Sigmoid colon (tissue), 7 donors: ENCODE results near the gene DDTL. TPM values are rescaled to one million over a fixed set of nuclear protein-coding genes. Genes with fewer than 3 reads are reported as not detected.
A peak's percentile ranks its signal among the peaks of the same experiment; 100 is the strongest.
"Not testable (repeated sequence)": the region's sequence is repeated elsewhere in the genome, so short reads cannot be mapped to it uniquely, and the experiment has no call there.

Source experiments
- DNase-seq: peaks from one replicate; pipeline ENCODE4 v3.0.0-alpha.2; 2019
- H3K27ac ChIP-seq, 4 donors: fragments of 200-600 bp; sonication (generic); one replicate each; pipeline ENCODE4 v1.5.1; 2016 to 2019; ENCODE audit warnings: mild to moderate bottlenecking in 1 of 4
- H3K27me3 ChIP-seq, 3 donors: fragments of 200-600 bp; sonication (generic); one replicate each; pipeline ENCODE4 v1.5.1; 2019; ENCODE audit warnings: mild to moderate bottlenecking in 1 of 3
- H3K36me3 ChIP-seq, 4 donors: fragments of 200-600 bp; sonication (generic); one replicate each; pipeline ENCODE4 v1.5.1; 2016 to 2019
- H3K4me1 ChIP-seq, 4 donors: fragments of 200-600 bp; sonication (generic); one replicate each; pipeline ENCODE4 v1.5.1; 2017 to 2019
- H3K4me3 ChIP-seq, 4 donors: fragments of 200-600 bp; sonication (generic); one replicate each; pipeline ENCODE4 v1.5.1; 2017 to 2019; ENCODE audit warnings: mild to moderate bottlenecking in 2 of 4, moderate library complexity in 1 of 4
- H3K9me3 ChIP-seq, 4 donors: fragments of 200-600 bp in 3 of 4; sonication (generic) in 3 of 4; one replicate each; pipeline versions ENCODE4 v1.5.1 to v1.6.1; 2013 to 2019
- EP300 ChIP-seq, 4 donors: sonication (generic); formaldehyde crosslinking; IDR thresholded peaks; one replicate each; pipeline ENCODE4 v1.6.1; 2017; ENCODE audit warnings: antibody characterized with exemption in 4 of 4
- POLR2A ChIP-seq, 2 donors: fragments of 450-650 bp; IDR thresholded peaks; one replicate each; pipeline ENCODE4 v1.6.1; 2016; ENCODE audit warnings: antibody characterized with exemption in 2 of 2, mild to moderate bottlenecking in 2 of 2, moderate library complexity in 2 of 2
- POLR2AphosphoS5 ChIP-seq, 4 donors: sonication (generic); formaldehyde crosslinking; IDR thresholded peaks; one replicate each; pipeline ENCODE4 v1.6.1; 2017; ENCODE audit warnings: antibody characterized with exemption in 4 of 4
- WGBS, 2 donors: extraction: QIAGEN DNeasy Blood & Tissue Kit; methylation state at CpG; one replicate each; pipeline ENCODE4 v1.1.7; 2013; 5-methylcytosine and 5-hydroxymethylcytosine counted together
- intact Hi-C: fragments of 100-400 bp; cut with DNase I; formaldehyde crosslinking; loops from one replicate; pipeline ENCODE4 v1.15.1; 2023
- polyA plus RNA-seq, 3 donors: library from polyadenylated mRNA; stranded (reverse); fragments of 200-250 nt; gene quantifications; one replicate each; pipeline ENCODE4 v1.2.3, GENCODE V29; 2013
- total RNA-seq, 4 donors: library from RNA; depleted of rRNA; stranded (reverse); fragments of >200 nt; gene quantifications; one replicate each; pipeline ENCODE4 v1.1.0, GENCODE V29; 2016
- TF ChIP-seq, protein P1 (sequence below), 4 experiments: fragments of 450-650 bp in 3 of 4; fragments of 200-600 bp in 1 of 4; IDR thresholded peaks; one replicate each; pipeline ENCODE4 v1.5.1; 2016 to 2019; ENCODE audit warnings: antibody characterized with exemption in 4 of 4, mild to moderate bottlenecking in 3 of 4, moderate library complexity in 2 of 4
- donor health status: healthy with polysubstance abuse.
- donor health status: Bipolar disorder and iron deficiency.
- donor health status: healthy.

DDTL gene
- total and polyA plus RNA-seq, 7 donors = 0.55 to 7.3 (median 2.0) TPM; not detected in 2

DNA sequence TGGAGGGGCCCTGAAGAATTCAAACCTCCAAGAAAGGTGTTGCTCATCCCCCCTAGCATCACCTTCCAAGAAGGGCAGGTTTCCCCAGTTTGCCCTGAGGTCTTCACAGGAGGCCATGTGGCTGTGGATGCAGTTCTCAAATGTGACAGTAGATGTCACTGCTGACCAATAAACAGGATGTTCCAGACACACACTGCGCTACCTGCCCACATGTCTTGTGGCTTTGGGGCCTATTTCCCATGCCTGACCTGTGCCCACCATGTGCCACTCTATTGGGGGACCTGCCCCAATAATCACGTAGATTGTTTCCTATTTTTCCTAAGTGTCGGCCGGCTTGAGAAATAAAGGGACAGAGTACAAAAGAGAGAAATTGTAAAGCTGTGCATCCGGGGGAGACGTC is 17.7 kb downstream of the DDTL start:
- H3K27me3 ChIP-seq = no peaks in the 10 kb centered on the region
- H3K36me3 ChIP-seq = no peaks in the 10 kb centered on the region
- H3K4me1 ChIP-seq = no peaks in the 10 kb centered on the region
- no peak for DNase-seq
- no peak overlapping the region for H3K27ac ChIP-seq
- H3K9me3 ChIP-seq = no peaks in the 10 kb centered on the region
- intact Hi-C loops = no loop called here
- no peak overlapping the region for H3K4me3 ChIP-seq
- TF ChIP-seq POLR2AphosphoS5 (IDR thresholded peaks at IDR 0.05) = no peak
- TF ChIP-seq, protein P1, sequence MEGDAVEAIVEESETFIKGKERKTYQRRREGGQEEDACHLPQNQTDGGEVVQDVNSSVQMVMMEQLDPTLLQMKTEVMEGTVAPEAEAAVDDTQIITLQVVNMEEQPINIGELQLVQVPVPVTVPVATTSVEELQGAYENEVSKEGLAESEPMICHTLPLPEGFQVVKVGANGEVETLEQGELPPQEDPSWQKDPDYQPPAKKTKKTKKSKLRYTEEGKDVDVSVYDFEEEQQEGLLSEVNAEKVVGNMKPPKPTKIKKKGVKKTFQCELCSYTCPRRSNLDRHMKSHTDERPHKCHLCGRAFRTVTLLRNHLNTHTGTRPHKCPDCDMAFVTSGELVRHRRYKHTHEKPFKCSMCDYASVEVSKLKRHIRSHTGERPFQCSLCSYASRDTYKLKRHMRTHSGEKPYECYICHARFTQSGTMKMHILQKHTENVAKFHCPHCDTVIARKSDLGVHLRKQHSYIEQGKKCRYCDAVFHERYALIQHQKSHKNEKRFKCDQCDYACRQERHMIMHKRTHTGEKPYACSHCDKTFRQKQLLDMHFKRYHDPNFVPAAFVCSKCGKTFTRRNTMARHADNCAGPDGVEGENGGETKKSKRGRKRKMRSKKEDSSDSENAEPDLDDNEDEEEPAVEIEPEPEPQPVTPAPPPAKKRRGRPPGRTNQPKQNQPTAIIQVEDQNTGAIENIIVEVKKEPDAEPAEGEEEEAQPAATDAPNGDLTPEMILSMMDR (IDR thresholded peaks at IDR 0.05) = peak in 1 of 4 experiments; percentile 10
- 48 to 54% methylated on average over 6 of the region's 6 CpGs for WGBS, 2 donors

- WGBS, 2 donors = 66 to 84% methylated on average over 8 of the region's 8 CpGs
- H3K27me3 ChIP-seq, H3K9me3 ChIP-seq, H3K27ac ChIP-seq, DNase-seq, H3K36me3 ChIP-seq, intact Hi-C loops, H3K4me3 ChIP-seq, H3K4me1 ChIP-seq: not testable (repeated sequence)
These were observed 19.4 kb downstream of the DDTL start for GRCh38 chr22:23986089-23986488.

- WGBS, 2 donors = 73 to 75% methylated on average over 4 of the region's 4 CpGs
- H3K27me3 ChIP-seq, H3K27ac ChIP-seq, H3K36me3 ChIP-seq, H3K4me3 ChIP-seq, DNase-seq, H3K4me1 ChIP-seq, H3K9me3 ChIP-seq, intact Hi-C loops: not testable (repeated sequence)
These were observed 20.0 kb downstream of the DDTL start for GRCh38 chr22:23986538-23987178.

- H3K27ac ChIP-seq, H3K9me3 ChIP-seq, DNase-seq, H3K36me3 ChIP-seq, H3K4me1 ChIP-seq, H3K27me3 ChIP-seq, intact Hi-C loops, H3K4me3 ChIP-seq: not testable (repeated sequence)
- WGBS, 2 donors = 92 to 97% methylated on average over 2 of the region's 3 CpGs
These were observed 23.0 kb downstream of the DDTL start for GRCh38 chr22:23989583-23990244.

- WGBS, 2 donors = 77 to 86% methylated on average over 2 of the region's 2 CpGs
- H3K4me3 ChIP-seq, H3K27ac ChIP-seq, H3K27me3 ChIP-seq, H3K9me3 ChIP-seq, H3K36me3 ChIP-seq, intact Hi-C loops, DNase-seq, H3K4me1 ChIP-seq: not testable (repeated sequence)
These were observed 26.4 kb downstream of the DDTL start for GRCh38 chr22:23993080-23993479.

DNA sequence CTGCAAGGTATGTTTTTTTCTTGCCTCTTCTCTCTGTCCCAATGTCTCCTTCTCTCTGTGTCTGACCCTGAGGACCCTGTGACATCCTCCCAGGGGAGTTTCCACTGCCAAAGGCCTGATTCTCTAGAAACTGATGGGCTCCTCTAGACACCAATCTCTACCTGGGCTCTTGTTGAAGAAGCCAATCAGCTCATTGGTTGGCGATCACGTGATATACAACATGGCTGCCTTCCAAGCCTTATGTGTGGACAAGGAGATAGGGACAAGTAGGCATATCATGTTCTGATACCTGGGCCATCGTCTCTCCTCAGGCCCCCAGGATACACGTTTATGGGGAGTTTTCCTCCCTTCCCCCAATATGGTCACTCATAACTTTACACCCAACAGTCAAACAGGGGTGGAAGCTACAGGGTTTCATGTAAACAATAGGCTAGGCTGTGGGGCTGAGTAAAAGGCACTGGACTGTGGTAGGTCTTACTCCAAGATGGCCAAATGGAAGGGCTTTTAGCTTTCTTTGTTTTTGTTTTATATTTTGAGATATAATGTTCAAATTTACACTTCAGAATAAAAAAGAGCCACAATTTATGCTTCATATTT is 27.0 kb downstream of the DDTL start:
- H3K27ac ChIP-seq, H3K36me3 ChIP-seq, H3K4me1 ChIP-seq, intact Hi-C loops, H3K9me3 ChIP-seq, H3K4me3 ChIP-seq, DNase-seq, H3K27me3 ChIP-seq: not testable (repeated sequence)
- WGBS, 2 donors = 58 to 87% methylated on average over 4 of the region's 4 CpGs

GRCh38 chr22:23997092-23997491 is 30.4 kb downstream of the DDTL start:
- no peak overlapping the region for H3K27ac ChIP-seq
- H3K4me3 ChIP-seq = no peak overlapping the region
- TF ChIP-seq POLR2AphosphoS5 (IDR thresholded peaks at IDR 0.05) (no peak), POLR2A (IDR thresholded peaks at IDR 0.05) (no peak), EP300 (IDR thresholded peaks at IDR 0.05) (no peak)
- TF ChIP-seq, protein P1 (IDR thresholded peaks at IDR 0.05) = no peak
- no peaks in the 10 kb centered on the region for H3K9me3 ChIP-seq
- no peak for DNase-seq
- no peaks in the 10 kb centered on the region for H3K4me1 ChIP-seq
- no peaks in the 10 kb centered on the region for H3K27me3 ChIP-seq
- intact Hi-C loops = no loop called here
- H3K36me3 ChIP-seq = no peaks in the 10 kb centered on the region
- 47 to 82% methylated on average over 3 of the region's 3 CpGs for WGBS, 2 donors

GRCh38 chr22:23999779-24000178 is 33.1 kb downstream of the DDTL start:
- H3K4me3 ChIP-seq, H3K27me3 ChIP-seq, DNase-seq, H3K27ac ChIP-seq, H3K4me1 ChIP-seq, intact Hi-C loops, H3K36me3 ChIP-seq, H3K9me3 ChIP-seq: not testable (repeated sequence)
- 86 to 90% methylated on average over 7 of the region's 7 CpGs for WGBS, 2 donors
